Stimulated activated CD8-positive, alpha-beta memory T cell treated with anti-CD3 and anti-CD28 coated beads, Interleukin-2, amount 100 ng/mL, for 1 hour (primary cell): ENCODE measurements around the gene MAP3K5.

Experiments
- DNase-seq, 2 donors: peaks; one replicate each; pipeline ENCODE4 v3.0.0-alpha.2; 2020; ENCODE audit warnings: low read depth in 2 of 2

The MAP3K5 gene

GRCh38 chr6:136683209-136683941, 108.9 kb downstream of the MAP3K5 start:
- no peak for DNase-seq

DNA sequence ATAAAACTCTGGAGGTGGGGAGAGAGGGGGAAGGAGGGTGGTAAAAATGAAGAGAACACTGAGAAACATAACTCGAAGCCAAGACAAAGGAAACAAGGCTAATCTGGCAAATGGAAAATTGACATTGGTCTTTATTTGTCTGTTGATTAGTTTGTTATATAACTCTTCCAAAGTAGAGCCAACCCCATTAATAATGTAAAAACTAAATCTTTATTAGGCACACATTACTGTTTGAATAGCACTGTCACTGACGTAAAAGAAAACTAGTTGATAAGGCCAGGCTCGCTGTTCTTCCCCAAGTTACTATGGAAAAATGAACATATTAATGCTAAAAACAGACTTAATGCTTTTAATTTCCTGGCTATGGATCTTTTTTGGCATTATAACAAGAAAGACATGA, 110.0 kb downstream of the MAP3K5 start:
- DNase-seq: no peak

GRCh38 chr6:136677822-136678221, 114.5 kb downstream of the MAP3K5 start:
- DNase-seq: no peak

GRCh38 chr6:136677344-136677743, 114.9 kb downstream of the MAP3K5 start:
- DNase-seq: no peak

- DNase-seq: no peak
These were observed 116.2 kb downstream of the MAP3K5 start for GRCh38 chr6:136676075-136676474.

DNA sequence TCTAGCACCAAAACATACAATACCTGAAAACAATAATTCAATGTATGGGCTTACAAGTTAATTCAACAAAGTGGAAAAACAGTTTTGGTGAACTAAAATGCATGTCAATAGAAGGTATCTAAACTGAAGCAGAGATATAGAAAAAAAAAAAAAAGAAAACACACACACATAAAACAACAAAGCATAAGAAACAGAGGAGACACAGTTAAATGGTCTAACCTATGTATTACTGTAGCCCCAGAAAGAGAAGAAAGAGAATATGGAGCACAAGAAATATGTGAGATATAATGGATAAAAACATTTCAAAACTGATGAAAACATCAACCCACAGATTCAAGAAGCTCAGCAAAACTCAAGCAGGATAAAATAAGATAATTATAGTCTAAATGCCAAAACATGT, 118.7 kb downstream of the MAP3K5 start:
- no peak for DNase-seq

- DNase-seq: no peak
These were observed 120.1 kb downstream of the MAP3K5 start for GRCh38 chr6:136672144-136672543.

GRCh38 chr6:136669299-136669699, 123.0 kb downstream of the MAP3K5 start:
- no peak for DNase-seq

- no peak for DNase-seq
These were observed 123.7 kb downstream of the MAP3K5 start for GRCh38 chr6:136668571-136668970.

GRCh38 chr6:136666041-136666440, 126.2 kb downstream of the MAP3K5 start:
- no peak for DNase-seq

DNA sequence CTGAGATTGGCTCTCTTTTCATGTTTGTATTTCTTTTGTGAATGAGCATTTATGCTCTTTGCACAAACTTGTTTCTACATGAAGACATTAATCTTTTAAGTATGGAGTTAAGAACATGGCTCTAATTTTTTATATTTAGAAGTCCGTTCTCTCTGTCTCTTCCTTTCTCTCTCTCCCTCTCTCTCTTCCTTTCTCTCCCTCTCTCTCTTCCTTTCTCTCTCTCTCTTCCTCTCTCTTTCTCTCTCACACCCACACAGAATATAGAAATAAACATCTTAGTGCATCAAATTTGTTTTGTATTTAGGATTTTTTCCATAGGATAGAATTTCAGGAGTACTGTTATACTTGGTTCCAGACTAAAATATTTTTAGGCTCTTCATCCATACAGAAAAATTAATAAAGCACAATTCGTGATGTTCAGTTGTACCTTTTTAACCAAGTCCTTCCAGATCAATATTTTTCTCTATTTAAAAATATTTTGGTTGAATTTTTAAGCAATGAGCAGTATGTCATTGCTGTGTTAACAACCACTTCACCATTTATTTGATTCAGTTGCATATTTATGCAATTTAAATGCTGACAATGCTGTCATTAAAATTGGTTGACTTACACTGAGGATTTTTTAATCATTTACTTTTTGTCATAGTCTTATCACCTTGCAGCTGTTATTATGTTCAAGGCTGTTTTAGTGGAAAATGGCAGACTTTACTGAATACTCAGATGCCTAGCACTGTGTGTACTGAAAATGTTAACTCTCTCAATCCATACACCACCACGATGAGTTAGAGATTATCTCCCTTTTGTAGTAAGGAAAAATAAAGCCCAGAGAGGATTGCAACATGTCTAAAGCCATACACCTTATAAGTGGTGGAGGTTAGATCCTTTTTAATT, 129.7 kb downstream of the MAP3K5 start:
- no peak for DNase-seq

DNA sequence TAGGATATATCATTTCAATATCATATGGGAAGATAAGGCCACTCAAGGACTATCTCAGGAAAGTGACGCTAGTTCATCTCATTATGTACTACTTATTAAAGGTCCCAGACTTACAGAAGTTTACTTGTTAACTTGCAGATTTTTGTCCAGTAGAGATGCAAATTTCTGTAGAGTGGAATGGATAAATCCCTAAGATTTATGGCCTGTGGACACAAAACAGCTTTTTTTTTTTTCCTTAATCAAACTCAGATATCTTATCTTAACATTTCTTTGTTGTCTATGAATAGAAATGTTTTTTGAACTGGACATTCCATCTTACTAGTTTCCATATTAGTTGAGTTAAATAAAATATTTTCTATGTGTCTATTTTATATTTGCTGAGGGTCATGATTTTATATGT, 131.6 kb downstream of the MAP3K5 start:
- DNase-seq: no peak

- no peak for DNase-seq
These were observed 132.2 kb downstream of the MAP3K5 start for GRCh38 chr6:136659991-136660499.

DNA sequence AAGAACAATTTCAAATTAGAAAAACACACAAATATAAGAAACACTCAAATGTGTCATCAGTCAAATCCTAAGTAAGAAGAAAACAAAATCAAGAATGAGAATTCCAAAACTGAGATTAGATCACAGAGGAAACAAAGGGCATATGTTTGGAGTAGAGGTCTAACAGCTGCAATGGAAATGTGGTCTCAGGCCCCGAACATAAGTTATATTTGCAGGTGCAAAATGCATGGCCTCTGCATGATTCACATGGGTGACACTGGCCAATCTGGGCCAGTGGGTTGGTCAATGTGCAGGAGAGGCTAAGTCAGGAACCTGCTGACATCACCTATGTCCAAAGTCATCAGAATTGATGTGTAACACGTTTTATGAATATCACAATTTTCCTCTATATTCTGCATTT, 133.6 kb downstream of the MAP3K5 start:
- DNase-seq: no peak

- no peak for DNase-seq
These were observed 134.6 kb downstream of the MAP3K5 start for GRCh38 chr6:136657666-136658065.

DNA sequence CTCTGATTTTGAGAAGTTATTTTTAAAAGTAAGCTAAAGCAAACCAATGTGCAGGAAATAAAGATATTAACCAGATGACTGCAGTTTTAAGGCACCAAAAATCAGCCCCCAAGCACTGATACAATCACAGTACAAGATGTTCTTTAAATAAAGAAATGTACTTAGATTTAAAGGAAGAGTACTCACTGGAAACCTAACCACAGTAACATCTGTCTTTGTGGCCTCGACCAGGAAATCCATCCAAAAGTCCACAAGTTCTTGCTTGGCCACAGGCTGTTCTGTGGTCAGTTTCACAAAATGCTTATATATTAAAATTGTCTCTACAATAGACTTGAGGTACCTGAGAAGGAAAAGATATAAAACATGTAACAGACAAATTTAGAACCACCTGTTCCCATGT, 136.2 kb downstream of the MAP3K5 start:
- DNase-seq: no peak

- DNase-seq: no peak
These were observed 136.8 kb downstream of the MAP3K5 start for GRCh38 chr6:136655239-136656014.

DNA sequence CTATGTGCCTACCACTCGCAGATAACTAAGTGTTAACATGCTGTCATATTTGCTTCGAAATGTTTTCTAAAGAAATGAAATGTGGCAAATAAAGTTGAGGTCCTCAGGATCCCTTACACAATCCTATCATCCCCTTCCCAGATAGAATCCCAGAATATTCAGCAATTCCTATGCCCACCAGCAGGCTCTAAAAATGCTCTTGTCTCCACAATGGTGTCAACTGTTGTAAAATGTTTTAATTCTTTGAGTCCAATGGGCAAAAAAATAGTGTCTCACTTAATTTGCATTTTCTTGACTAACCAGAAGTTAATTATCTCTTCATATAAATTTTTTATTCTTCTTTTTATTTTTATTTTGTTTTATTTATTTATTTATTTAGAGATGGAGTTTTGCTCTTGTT, 138.2 kb downstream of the MAP3K5 start:
- DNase-seq: no peak

DNA sequence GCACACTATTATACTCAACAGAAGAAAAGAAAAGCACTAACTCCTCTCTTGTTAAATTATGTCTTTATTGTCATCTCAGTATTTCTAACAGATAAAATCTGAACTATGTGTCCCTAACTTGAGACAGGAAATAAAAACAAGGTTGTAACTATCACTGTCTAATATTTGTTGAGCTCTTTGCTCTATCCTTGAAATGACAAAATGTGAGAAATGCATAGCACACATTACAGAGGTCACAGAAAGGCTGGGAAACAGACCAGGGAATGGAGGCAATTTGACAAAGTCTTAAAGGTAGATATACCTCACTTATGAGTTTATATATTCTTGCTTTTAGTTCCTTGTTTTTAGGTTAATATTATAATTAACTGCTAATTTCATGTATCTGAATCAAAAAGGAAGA, 139.6 kb downstream of the MAP3K5 start:
- DNase-seq: no peak

DNA sequence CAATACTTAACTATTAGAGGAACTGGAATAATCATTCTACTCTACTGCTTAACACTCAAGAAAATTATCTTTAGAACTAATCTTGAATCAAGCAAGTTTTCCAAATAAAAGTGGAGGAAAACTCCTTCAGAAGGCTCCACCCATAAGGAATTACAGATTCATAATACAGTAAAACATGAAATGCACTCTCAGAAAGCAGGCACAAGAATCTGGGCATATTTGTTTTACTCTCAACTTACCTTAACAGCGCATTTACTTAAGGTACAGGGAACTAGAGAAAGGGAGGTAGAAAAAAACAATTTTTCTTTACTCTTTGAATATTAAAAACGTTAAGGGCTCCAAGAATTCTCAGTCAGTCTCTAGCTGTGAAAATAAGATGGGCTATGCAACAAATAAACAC, 140.3 kb downstream of the MAP3K5 start:
- no peak for DNase-seq

DNA sequence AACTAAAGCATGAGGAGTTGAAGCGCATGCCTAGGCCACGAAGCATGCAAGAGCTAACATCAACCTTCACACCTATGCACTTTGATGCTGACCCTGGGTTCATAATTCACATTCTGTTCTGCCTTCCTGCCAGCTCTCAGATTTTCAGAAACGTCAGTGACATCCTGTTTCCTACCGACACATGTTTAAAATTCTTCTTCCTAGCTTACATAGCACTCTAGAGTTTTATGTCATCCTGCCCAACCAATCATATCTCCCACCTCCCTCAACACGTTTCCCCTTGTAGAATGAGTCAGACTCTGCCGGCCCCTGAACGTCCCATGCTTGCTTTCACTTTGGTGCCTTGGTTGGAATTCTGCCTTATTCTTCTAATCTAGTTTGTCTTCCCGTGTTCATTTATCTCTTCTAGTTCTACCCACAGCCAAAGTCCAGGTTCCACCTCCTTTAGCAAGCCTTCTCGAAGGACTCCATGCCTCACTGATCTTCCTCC, 144.9 kb downstream of the MAP3K5 start:
- DNase-seq: no peak

GRCh38 chr6:136646377-136646776, 145.9 kb downstream of the MAP3K5 start:
- no peak for DNase-seq
